Femur (tissue), 1 donor: ENCODE data around the gene TEDC1.
A peak's percentile ranks its signal among the peaks of the same experiment; 100 is the strongest.

Experiments used
- DNase-seq: peaks from one replicate; pipeline ENCODE4 v3.0.0-alpha.2; 2017

The TEDC1 gene

DNA sequence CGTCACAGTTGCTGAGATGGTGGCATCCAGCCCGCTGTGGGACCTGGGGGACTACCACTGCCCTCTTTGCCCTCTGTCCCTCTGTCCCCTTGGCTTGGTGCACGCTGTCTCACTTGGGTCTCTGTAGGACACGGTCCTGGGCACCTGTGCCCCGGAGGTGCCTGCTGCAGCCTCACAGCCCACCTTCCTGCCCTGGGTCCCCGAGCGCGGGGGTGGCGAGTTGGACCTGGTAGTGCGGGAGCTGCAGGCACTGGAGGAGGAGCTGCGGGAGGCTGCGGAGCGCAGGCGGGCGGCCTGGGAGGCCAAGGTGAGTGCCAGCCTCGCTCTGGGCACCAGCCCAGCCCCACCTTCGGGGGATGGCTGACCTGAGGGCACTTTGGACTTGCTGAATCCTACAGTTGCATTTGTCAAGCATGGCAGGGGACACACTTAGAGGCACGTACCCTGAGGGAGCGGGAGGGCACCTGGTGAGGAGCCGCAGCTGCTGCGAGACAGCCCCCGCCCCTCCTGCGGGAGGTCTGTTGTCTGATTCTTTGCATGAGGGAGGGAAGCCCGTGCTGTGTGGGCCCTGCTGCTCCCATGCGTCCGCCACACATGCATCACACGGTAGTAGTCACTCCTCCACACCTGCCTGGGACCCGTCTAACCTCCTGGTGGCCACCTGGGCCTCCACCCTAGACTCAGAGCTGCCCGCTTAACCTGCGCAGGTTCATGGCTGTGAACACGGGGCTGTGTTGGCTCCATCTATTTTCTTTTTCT is 6.8 kb downstream of the TEDC1 start:
- no peak for DNase-seq

DNA sequence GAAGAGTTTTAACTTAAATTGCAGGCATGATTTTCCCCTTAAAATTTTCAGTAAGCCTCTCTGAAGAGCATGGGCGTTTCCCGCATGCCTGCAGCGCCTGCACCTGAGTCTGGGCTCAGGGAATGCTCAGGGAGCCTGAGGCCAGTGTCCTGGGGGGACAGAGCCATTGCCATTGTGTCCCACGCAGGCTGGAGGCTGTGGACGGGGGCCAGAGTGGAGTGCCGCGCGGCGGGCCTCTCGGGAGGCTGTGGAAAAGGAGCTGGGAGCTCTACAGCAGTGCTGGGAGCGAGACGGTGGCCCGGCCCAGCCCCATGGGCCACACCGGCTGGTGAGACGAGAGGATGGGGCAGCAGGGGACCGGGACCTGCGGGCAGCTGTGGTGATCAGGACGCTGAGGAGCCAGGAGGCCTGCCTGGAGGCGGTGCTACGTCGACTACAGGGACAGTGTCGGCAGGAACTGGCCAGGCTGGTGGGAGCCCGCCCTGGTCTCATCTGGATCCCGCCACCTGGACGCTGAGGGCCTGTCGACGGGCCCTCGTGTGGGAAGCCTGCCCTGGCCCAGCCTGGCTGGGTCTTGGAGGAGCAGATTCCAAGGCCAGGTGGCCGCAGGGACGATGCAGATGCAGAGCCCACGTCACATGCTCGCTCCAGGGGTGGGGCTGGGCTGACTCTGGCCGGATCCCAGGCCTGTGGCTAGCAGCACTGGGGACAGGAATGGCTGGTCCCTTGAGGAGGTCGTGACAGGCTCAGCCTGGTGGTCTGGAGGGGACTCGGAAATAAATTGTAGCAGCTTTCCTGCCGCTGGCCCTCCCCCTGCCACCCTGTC is 7.6 kb downstream of the TEDC1 start:
- DNase-seq: no peak

DNA sequence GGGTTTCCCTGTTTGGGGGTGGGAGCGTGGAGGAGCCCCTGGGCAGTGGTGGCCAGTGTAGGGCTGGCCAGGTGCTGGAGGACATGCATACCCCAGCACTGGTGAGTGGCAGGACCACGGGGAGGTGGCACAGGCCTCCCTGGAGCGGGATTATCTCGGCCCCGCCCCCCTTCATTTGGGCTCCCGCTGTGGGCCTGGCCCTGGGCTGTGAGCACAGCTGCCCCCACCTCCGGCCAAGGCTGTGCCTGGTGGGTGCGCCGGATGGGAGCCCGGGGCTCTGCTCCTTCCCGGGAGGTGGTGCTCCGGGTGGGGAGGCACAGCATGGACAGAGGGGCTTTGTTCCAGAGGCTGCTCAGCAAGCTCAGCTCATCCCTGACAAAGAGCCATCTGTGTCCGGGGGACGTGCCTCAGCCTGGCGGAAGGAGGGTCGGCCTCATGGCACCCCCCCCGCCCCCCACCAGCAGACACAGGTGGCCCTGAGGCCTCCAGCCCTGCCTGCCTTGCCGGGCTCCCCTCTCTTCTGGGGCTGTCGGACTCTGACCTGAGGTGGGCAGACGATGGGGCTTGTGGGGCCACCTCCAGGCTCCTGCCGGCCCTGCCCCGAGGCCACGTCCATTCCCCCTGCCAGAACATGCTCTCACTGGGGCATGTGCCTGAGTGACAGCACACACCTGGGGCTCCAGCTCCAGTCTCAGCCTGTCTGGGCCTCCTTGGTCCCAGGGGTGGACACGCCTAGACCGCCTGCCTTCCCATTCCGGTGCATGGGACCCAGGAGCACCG is 8.4 kb downstream of the TEDC1 start:
- DNase-seq: peak; percentile 56

DNA sequence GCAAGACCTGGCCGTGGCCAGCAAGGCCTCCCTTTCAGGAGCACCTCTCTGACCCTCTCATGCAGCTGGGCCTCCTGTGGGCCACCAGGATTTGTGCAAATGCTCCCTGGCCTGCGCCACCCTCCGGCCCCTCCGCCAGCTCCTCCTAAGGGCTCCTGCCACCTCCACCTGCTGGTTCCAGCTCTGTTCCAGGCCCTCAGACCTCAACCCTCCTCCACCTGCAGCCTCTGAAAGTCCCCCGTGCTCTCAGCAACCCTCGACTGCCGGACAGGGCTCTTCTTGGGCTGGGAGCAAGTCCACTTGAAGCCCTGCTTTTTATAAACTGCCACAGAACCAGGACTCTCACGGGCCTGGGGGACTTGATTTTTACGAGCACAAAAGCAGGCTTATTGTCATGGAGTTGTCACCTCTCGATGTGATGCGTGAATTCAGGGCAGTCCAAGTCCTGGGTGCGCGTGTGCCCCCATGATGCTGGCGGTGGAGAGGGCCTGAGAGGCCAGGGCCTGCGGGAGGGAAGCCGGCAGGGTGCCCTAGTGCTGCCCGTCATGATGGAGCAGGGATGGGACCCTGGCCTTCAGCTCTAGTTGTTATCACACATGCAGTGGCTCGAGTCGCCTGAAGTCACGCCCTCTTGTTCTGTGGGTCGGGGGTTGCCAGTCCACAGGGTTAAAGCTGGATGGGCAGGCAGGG is 9.1 kb downstream of the TEDC1 start:
- DNase-seq: no peak

DNA sequence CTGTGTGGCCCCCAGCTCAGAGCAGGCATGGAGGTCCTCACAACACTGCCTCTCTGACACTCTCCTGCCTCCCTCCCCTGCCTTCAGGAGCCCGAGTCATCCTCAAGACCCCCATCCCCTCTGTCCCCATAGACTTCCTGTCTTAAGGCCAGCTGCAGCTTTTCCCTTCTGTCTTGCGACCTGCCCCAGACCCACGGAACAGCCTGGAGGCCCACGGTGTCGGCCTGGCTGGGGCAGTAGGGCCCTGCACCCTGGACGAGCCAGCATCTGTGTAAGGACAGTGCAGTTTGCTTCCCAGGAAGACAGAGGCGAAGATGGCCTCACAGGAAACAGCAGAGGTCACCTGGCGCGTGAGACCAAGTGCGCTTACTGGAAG is 9.7 kb downstream of the TEDC1 start:
- no peak for DNase-seq

DNA sequence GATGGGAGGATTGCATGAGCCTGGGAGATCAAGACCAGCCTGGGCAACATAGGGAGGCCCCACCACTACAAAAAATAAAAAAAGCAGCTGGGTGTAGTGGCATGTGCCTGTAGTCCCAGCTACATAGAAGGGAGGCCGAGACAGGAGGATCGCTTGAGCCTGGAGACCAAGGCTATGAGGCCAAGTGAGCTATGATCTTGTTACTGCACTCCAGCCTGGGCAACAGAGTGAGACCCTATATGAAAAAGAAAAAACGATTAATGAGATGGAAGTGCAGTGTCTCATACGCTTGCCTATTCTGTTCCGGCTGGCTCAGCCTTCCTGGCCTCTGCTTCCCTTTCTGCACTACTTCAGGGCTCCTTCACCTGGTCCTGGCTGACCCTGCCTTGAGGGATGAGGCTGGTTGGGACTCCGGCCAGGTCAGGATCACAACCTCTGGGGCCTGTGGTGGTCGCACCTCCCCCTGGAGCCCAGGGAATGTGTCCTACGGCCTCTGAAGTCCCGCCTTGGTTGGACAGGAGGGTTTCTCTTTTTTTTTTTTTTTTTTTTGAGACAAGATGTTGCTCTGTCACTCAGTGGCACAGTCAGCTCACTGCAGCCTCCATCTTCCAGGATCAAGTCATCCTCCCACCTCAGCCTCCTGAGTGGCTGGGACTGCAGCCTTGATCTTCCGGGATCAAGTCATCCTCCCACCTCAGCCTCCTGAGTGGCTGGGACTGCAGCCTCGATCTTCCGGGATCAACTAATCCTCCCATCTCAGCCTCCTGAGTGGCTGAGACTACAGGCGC is 10.7 kb downstream of the TEDC1 start:
- no peak for DNase-seq

DNA sequence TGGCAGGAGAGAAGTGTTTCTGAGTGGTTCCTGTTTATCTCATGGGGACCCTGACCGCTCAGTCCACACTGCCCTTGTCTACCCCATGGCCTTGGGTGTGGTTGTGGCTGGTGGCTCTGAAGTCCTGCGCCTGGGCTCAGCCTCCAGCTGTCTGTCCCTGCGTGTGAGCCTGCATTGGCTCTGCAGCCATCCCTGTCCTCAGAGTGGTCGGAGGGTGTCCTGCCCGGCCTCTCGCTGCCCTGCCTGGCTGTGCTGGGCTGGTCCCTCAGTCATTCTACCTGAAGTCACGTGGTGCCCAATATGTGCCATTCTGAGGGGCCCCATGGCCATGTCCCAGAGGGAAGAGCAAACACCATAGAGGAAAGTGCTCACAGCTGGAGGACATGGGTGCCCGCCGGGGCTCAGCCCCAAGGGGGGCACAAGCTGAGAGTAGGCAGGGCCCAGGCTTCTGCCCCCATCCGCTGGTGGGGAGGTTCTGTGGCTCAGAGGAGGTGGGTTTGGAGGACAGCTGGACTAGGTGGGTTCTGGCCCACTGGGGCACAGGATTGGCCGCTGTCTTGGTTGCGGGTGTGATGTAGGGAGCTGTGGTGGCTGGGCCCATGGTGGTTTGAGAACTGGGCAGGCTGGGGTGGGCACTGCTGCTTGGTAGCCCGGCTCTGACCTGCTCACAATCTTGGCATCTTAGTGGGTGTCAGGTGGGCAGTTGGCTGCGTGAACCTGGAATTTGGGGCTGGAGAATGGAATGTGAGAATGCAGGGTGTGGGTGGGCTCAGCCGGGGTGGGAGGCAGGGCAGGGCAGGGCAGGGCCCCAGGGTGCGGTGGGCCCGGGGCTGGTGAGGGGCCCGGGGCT is 11.6 kb downstream of the TEDC1 start:
- no peak for DNase-seq

DNA sequence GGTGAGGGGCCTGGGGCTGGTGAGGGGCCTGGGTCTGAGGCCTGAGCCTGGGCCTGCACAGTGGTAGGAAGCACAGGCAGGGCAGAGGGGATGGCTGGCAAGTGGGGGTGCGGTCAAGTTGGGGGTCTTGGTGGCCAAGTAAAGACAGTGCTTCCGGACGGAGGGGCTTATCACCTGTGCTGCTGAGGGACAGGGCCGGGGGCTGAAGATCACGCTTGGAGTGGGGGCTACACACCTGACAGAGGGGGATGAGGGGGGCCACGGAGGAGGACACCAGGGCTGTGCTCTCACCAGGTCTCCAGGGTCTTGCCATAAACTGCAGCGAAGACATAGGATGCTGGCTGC is 12.2 kb downstream of the TEDC1 start:
- DNase-seq: no peak

DNA sequence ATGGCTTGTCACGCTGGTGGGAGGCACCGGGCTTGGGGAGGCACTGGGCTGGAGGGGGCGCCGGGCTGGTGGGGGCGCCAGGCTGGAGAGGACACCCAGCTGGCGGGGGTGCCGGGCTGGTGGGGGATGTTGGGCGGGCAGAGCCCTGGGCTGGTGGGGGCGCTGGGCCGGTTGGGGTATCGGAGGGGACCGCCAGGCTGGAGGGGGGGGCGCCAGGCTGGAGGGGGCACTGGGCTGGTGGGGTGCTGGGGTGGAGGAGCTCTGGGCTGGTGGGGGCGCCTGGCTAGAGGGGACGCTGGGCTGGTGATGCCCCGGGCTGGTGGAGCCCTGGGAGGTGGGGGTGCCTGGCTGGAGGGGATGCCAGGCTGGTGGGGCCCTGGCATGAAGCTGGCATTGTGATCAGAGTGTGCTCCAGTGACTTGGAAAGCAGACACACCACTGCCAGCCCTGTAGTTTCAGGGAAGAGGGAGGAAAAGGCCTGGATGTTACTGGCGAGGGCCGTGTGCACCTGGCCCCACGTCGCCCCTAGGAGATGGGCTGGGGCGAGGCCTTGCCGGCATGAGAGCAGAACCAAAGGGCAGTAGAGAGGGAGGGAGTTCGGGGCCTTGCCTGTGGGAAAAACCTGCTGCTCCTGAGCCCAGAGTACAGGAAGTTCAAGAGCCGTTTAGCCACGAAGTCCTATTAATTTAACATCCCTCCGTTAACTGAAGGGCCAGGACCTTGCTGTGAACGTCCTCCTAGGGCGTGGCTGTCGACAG is 13.1 kb downstream of the TEDC1 start:
- no peak for DNase-seq

DNA sequence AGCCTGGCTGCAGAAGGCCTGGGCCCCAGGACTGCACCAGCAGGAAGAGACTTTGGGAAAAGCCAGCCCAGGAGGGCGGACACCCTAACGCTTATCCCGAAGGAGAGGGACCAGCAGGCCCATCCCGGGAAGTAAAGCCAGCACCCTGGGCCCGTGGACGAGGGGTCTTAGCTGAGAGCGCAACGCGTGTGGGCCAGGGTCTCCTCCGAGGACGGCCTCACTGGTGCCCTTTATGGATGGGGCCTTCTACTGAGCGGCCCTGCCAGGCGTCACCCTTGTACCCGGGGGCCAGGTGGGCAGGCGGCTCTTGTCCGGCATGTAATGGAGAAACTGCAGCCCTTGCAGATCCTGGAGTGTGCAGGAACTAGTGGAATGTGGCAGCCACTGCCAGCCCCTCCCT is 14.1 kb downstream of the TEDC1 start:
- no peak for DNase-seq

DNA sequence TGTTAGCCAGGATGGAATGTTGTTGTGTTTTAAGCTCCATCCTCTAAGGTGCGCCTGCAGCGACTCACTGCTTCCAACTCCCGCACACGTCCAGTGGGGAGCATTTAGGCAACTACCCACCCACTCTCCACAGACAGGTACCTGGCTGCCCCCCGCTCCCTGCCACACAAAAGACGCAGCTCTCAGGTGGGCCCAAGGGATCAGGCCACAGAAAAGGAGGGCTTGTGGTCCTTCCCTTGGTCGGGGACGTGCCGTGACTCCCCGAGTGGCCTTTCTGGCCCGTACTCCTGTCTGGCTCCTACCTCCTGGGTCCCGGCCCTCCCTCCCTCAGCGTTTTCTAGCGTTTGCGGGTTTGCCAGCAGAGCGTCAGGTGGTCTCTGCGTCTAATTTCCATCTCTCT is 16.2 kb downstream of the TEDC1 start:
- no peak for DNase-seq

DNA sequence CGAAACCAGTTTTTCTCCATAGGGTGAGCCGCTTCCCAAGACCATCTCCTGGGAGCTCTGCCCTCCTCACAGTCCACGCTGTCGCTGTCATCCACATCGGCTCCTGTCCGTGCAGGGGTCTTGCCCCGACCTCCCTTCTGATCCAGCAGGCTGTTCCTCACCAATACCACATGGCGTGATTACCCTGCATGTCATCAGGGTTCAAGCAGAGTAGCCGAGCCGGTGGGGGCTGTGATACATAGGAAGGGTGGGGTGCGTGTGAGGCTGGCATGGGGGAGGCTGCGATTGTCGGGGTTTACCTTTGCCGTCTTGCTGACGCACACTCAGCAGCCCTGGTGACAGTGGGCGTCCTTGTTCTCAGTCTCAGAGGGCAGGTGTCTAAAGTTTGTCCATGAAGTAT is 17.0 kb downstream of the TEDC1 start:
- no peak for DNase-seq

DNA sequence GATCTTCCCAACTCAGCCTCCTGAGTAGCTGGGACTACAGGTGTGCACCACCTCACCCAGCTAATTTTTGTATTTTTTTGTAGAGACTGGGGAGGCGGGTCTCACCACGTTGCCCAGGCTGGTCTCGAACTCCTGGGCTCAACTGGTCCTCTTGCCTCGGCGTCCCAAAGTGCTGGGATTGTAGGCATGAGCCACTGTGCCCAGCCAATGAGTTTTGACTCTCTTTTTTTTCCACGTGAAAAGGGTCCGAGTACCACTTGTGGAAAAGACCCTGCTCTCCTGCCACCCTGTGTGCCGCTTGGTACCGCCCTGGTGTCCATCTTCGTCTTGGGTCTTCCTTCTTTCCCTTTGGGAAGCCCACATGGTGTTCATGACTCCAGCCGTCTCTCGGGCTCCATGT is 17.6 kb downstream of the TEDC1 start:
- no peak for DNase-seq

DNA sequence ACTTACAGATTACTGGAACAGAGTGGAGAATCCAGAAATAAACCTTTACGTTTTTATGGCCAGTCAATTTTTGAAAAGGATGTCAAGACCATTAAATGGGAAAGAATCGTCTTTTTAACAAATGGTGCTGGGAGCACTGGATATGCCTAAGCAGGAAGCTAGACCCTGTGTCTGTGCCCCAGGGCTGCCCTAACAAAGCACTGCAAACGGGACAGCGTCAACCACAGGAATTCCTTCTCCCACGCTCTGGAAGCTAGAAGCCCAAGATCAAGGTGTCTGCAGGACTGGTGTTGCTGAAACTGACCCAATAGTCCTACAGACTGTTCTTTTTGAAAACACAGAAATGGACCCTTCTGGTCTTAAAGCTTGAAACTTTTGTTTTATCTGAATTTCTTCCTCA is 26.1 kb downstream of the TEDC1 start:
- no peak for DNase-seq

DNA sequence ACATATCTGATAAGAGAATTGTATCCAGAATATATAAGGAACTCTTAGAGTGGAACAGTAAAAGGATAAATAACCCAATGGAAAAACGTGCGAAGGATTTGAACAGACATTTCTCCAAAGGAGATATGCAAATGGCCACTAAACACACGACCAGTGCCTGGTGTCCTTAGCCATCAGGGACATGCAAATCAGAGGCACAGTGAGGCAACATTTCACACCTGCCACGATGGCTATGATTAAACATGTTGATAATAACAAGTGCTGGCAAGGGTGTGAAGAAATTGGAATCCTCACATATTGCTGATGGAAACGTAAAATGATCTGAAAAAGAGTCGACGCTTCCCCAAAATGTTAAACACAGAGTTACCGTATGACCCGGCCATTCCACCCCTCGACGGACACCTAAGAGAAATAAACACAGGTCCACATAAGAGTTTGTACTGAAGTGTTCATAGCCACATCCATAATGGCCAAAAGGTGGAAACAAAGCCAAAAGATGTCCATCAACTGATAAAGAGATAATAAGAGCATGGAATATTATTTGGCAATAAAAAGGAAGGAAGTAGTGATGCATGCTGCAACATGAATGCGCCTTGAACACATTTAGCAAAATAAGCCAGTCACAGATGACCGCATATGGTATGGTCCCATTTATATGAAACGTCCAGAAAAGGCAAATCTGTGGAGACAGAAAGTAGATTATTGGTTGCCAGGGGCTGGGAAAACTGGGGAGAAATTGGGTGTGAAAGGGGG is 29.1 kb downstream of the TEDC1 start:
- no peak for DNase-seq

DNA sequence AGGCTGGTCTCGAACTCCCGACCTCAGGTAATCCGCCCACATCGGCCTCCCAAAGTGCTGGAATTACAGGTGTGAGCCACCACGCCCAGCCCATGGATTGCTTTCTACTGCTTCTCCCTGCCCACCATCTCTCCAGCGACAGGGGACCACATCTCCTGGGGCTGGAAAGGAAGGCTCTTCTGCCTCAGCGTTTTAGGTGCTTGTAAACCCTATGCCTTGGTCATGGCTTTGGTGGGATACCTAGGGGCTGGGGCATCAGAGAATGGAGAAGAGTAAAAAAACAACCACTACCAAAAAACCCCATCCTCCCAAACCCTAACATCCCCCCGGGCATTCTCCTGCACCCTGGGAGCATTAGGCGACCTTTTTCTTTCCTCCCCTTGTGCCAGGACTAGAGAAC is 34.3 kb downstream of the TEDC1 start:
- DNase-seq: no peak

DNA sequence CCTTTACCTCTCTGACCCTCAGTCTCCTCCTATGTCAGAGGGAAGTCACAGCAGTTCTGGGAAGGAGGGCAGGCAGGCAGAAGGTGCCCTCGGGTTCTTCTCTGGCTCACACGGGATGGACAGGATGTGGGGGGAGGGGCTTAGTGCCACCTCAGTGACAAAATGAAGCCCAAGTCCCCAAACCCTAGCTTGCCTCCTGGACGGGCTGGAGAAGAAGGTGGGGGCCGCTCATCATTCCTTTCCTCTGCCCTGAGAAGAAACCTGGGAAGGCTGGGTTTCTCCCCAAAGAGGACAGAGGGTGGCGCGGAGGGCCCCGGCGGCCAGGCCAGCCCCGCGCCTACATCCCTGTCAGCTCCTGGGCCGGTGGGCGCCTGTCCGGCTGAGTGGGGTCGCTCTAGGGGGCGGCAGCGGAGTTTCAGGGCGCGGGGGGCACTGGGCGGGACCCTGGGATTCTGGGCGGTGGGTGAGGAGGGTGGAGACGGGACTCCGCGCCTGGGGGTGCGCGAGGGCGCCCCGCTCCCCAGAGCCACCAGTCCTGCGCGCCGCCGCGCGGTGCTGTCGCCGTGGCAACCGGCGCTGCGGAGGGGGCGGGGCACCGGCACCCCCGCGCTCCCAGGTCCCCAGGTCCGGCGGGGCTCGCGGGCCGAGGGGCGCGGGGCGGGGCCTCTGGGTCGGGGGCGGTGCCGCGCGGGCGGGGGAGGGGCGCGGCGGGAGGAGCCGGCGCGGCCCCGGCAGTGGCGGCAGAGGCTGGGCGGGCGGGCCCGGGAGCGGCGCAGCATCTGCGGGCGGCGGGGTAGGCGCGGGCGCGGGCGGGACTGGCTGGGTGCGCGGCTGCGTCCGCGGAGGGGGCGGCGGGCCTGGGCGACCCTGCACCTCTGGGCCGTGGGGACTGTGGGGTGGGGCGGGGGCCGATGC is 35.1 kb downstream of the TEDC1 start, which contains the start of gene TMEM121:
Gene TMEM121 (plus strand): TSS at position 723 of the 915 bp plus-strand sequence. CDS start 2,252 bp downstream, outside the sequence.
- peak; percentile 61 for DNase-seq

DNA sequence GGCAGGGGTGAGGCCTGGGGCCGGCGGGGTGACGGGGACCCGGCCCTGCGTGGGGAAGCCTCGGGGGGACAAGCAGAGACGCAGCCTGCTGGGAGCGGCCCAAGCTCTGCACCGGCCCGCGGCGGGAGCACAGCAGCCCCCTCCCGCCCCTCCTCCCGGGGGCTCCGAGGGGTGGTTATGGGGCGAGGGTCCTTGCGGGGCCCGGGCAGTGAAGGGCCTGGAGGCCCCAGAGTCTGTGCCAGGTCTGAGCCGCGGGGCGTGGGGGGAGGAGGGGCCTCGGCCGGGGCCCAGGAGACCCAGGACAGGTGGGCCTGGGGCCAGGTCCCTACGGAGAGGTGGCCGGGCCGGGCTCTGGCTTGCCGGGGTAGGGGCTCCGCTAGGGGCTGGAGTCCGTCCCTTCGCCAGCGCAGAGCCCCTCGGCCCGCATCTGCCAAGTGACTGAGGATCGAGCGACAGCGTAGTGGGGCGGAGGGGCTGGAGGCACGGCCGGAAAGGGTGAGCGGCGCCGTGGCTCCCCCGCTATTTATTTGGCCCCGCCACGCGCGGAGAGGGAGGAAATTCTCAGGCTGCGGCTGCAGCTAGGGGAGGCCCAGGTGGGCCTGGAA is 35.8 kb downstream of the TEDC1 start:
- DNase-seq: peak; percentile 40
